A673 (cell line): ENCODE results near the gene CLEC16A.
"Not testable (repeated sequence)": the region's sequence is repeated elsewhere in the genome, so short reads cannot be mapped to it uniquely, and the experiment has no call there.

Source experiments
- CTCF ChIP-seq: fragments of 300-800, 200-600 bp; sonication (generic); conservative IDR thresholded peaks from 2 replicates; pipeline ENCODE4 v1.5.1; 2017; ENCODE audit warnings: low read depth, mild to moderate bottlenecking, antibody characterized with exemption, low read length, moderate library complexity, mixed read lengths
- EZH2 ChIP-seq: fragments of 200-600 bp; sonication (generic); IDR thresholded peaks from 2 replicates; pipeline ENCODE4 v1.6.1; 2017; ENCODE audit warnings: borderline replicate concordance, low read depth, mild to moderate bottlenecking, mixed read lengths, antibody characterized with exemption, low read length; ENCODE audit not compliant: poor library complexity, severe bottlenecking

GRCh38 chr16:11103301-11103700 lies 158.9 kb downstream of the CLEC16A start:
- not testable (repeated sequence) for TF ChIP-seq CTCF, EZH2
